Lower leg skin (tissue), 3 donors: ENCODE results near the gene OR4C13.
"Not testable (repeated sequence)": the region's sequence is repeated elsewhere in the genome, so short reads cannot be mapped to it uniquely, and the experiment has no call there.

Experiments used
- POLR2A ChIP-seq, 2 donors: fragments of 450-650 bp; IDR thresholded peaks; one replicate each; pipeline ENCODE4 v1.6.1; 2016 to 2017; ENCODE audit warnings: antibody characterized with exemption in 2 of 2, mild to moderate bottlenecking in 1 of 2, moderate library complexity in 1 of 2
- TF ChIP-seq, protein P1 (sequence below), 3 donors: fragments of 450-650 bp; IDR thresholded peaks; one replicate each; pipeline ENCODE4 v1.5.1; 2016; ENCODE audit warnings: antibody characterized with exemption in 3 of 3, mild to moderate bottlenecking in 3 of 3, moderate library complexity in 2 of 3

DNA sequence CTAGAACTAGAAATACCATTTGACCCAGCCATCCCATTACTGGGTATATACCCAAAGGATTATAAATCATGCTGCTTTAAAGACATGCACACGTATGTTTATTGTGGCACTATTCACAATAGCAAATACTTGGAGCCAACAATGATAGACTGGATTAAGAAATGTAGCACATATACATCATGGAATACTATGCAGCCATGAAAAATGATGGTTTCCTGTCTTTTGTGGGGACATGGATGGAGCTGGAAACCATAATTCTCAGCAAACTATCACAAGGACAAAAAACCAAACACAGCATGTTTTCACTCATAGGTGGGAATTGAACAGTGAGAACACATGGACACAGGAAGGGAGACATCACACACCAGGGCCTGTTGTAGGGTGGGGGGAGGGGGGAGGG, 3.5 kb upstream of the OR4C13 start:
- TF ChIP-seq, protein P1, sequence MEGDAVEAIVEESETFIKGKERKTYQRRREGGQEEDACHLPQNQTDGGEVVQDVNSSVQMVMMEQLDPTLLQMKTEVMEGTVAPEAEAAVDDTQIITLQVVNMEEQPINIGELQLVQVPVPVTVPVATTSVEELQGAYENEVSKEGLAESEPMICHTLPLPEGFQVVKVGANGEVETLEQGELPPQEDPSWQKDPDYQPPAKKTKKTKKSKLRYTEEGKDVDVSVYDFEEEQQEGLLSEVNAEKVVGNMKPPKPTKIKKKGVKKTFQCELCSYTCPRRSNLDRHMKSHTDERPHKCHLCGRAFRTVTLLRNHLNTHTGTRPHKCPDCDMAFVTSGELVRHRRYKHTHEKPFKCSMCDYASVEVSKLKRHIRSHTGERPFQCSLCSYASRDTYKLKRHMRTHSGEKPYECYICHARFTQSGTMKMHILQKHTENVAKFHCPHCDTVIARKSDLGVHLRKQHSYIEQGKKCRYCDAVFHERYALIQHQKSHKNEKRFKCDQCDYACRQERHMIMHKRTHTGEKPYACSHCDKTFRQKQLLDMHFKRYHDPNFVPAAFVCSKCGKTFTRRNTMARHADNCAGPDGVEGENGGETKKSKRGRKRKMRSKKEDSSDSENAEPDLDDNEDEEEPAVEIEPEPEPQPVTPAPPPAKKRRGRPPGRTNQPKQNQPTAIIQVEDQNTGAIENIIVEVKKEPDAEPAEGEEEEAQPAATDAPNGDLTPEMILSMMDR (IDR thresholded peaks at IDR 0.05) = not testable (repeated sequence)
- TF ChIP-seq POLR2A (IDR thresholded peaks at IDR 0.05) = not testable (repeated sequence)
